ENCODE data around the gene PLAAT2. TPM values are rescaled to one million over a fixed set of nuclear protein-coding genes. Genes with fewer than 3 reads are reported as not detected.

The PLAAT2 gene
- total and polyA plus RNA-seq, 4 donors: 0.32 to 0.44 TPM; not detected in 2

DNA sequence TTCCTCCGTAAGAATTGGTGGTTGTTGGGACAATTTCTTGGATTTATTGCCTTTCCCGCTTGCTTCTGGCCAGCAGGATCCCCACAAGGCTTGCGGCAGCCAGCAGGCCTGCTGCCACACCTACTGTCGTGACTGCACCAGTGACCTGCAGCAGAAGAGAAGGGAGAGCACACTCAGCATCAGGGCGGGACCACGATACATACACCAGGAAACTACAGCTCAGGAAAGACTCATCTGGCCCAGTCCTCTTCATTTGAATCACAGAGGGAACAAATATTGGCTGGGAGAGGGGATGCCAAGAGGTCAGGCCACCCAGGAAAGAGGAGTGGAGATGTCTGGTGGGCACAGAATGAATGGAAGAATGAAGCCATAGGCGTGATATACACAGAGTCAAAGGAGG, 10.3 kb downstream of the PLAAT2 start:
- 89% methylated on average over 7 of the region's 7 CpGs for WGBS
- H3K9me3 ChIP-seq (ENCODE audit: control insufficient read depth in 4 of 4, low read length in 3 of 4): no peaks in the 10 kb centered on the region
- no peak overlapping the region for H3K27ac ChIP-seq (ENCODE audit: low read depth in 1 of 2, low read length in 2 of 2)

GRCh38 chr11:63551889-63552266, 11.3 kb downstream of the PLAAT2 start:
- no peak for DNase-seq (ENCODE audit: low spot score)
- WGBS: 89% methylated on average over 6 of the region's 6 CpGs
- Histone ChIP-seq H3K4me3 (ENCODE audit: low read depth in 1 of 3, low read length in 3 of 3) (no peak overlapping the region), H3K27ac (ENCODE audit: low read depth in 1 of 2, low read length in 2 of 2) (no peak overlapping the region), H3K36me3 (ENCODE audit: control insufficient read depth in 4 of 4, insufficient read depth in 3 of 4, low read depth in 1 of 4, low read length in 3 of 4) (peaks cover 0 to 4% (median 4%) of the 10 kb centered on the region in 4 donors), H3K9me3 (ENCODE audit: control insufficient read depth in 4 of 4, low read length in 3 of 4) (no peaks in the 10 kb centered on the region), H3K27me3 (ENCODE audit: control insufficient read depth in 4 of 4, insufficient read depth in 4 of 4, low read length in 3 of 4) (no peaks in the 10 kb centered on the region), H3K4me1 (ENCODE audit: control insufficient read depth in 4 of 4, insufficient read depth in 4 of 4, low read length in 3 of 4) (no peaks in the 10 kb centered on the region), H3K9ac (ENCODE audit: low read depth in 1 of 2, low read length in 2 of 2) (no peak overlapping the region)
- TF ChIP-seq HNF4A (conservative IDR thresholded peaks at IDR 0.05): no peak
- TF ChIP-seq, protein P1, sequence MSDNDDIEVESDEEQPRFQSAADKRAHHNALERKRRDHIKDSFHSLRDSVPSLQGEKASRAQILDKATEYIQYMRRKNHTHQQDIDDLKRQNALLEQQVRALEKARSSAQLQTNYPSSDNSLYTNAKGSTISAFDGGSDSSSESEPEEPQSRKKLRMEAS (IDR thresholded peaks at IDR 0.05): no peak
- no peak for TF ChIP-seq FOXA2 (IDR thresholded peaks at IDR 0.05)
- TF ChIP-seq NR2F2 (IDR thresholded peaks at IDR 0.05): no peak
- TF ChIP-seq GABPA (IDR thresholded peaks at IDR 0.05 in 1 of 2, conservative IDR thresholded peaks at IDR 0.05 in 1 of 2): no peak
- TF ChIP-seq, protein P2, sequence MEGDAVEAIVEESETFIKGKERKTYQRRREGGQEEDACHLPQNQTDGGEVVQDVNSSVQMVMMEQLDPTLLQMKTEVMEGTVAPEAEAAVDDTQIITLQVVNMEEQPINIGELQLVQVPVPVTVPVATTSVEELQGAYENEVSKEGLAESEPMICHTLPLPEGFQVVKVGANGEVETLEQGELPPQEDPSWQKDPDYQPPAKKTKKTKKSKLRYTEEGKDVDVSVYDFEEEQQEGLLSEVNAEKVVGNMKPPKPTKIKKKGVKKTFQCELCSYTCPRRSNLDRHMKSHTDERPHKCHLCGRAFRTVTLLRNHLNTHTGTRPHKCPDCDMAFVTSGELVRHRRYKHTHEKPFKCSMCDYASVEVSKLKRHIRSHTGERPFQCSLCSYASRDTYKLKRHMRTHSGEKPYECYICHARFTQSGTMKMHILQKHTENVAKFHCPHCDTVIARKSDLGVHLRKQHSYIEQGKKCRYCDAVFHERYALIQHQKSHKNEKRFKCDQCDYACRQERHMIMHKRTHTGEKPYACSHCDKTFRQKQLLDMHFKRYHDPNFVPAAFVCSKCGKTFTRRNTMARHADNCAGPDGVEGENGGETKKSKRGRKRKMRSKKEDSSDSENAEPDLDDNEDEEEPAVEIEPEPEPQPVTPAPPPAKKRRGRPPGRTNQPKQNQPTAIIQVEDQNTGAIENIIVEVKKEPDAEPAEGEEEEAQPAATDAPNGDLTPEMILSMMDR (IDR thresholded peaks at IDR 0.05; ENCODE audit: low read depth, low read length, missing input control): no peak
- TF ChIP-seq, protein P3, sequence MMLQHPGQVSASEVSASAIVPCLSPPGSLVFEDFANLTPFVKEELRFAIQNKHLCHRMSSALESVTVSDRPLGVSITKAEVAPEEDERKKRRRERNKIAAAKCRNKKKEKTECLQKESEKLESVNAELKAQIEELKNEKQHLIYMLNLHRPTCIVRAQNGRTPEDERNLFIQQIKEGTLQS (IDR thresholded peaks at IDR 0.05): no peak
- TF ChIP-seq RXRA (IDR thresholded peaks at IDR 0.05): no peak
- no peak for TF ChIP-seq FOXA1 (IDR thresholded peaks at IDR 0.05)
- TF ChIP-seq RAD21 (IDR thresholded peaks at IDR 0.05): no peak
- TF ChIP-seq REST (IDR thresholded peaks at IDR 0.05): no peak
- TF ChIP-seq EGR1 (IDR thresholded peaks at IDR 0.05; ENCODE audit: low read depth in 2 of 2): no peak
- no peak for TF ChIP-seq ZBTB33 (IDR thresholded peaks at IDR 0.05)
- no peak for TF ChIP-seq HNF4G (IDR thresholded peaks at IDR 0.05)

More for the DNA sequence above, 10.3 kb downstream of the PLAAT2 start:
- no peaks in the 10 kb centered on the region for H3K36me3 ChIP-seq (ENCODE audit: control insufficient read depth in 4 of 4, insufficient read depth in 3 of 4, low read depth in 1 of 4, low read length in 3 of 4)
- no peak for TF ChIP-seq GABPA (IDR thresholded peaks at IDR 0.05 in 1 of 2, conservative IDR thresholded peaks at IDR 0.05 in 1 of 2)
- no peaks in the 10 kb centered on the region for H3K27me3 ChIP-seq (ENCODE audit: control insufficient read depth in 4 of 4, insufficient read depth in 4 of 4, low read length in 3 of 4)
- no peaks in the 10 kb centered on the region for H3K4me1 ChIP-seq (ENCODE audit: control insufficient read depth in 4 of 4, insufficient read depth in 4 of 4, low read length in 3 of 4)
- H3K4me3 ChIP-seq (ENCODE audit: low read depth in 1 of 3, low read length in 3 of 3): no peak overlapping the region
- DNase-seq (ENCODE audit: low spot score): no peak
- H3K9ac ChIP-seq (ENCODE audit: low read depth in 1 of 2, low read length in 2 of 2): no peak overlapping the region
